Fibroblast of lung (primary cell): ENCODE data around the gene ZDHHC8. TPM values are rescaled to one million over a fixed set of nuclear protein-coding genes. Genes with fewer than 3 reads are reported as not detected.

Experiments used
- DNase-seq, 2 donors: peaks; one replicate each; pipeline versions ENCODE4 v3.0.0 to v3.0.0-alpha.2; 2010; ENCODE audit warnings: low read depth in 2 of 2
- H2AFZ ChIP-seq: 2 replicates; pipeline ENCODE4 v1.5.1; 2012; ENCODE audit warnings: low read length, control low read depth, inconsistent platforms
- H3K27ac ChIP-seq: 2 replicates; pipeline ENCODE4 v1.5.1; 2011; ENCODE audit warnings: low read length, control low read depth; ENCODE audit not compliant: insufficient read depth
- H3K27me3 ChIP-seq: 2 replicates; pipeline ENCODE4 v1.5.1; 2011; ENCODE audit warnings: mild to moderate bottlenecking, low read length; ENCODE audit not compliant: control insufficient read depth, insufficient read depth
- H3K36me3 ChIP-seq: 2 replicates; pipeline ENCODE4 v1.5.1; 2011; ENCODE audit warnings: low read length; ENCODE audit not compliant: control insufficient read depth, insufficient read depth
- H3K4me1 ChIP-seq: 2 replicates; pipeline ENCODE4 v1.5.1; 2011; ENCODE audit warnings: low read length; ENCODE audit not compliant: control insufficient read depth, insufficient read depth; ENCODE audit errors: extremely low read depth
- H3K4me2 ChIP-seq: 2 replicates; pipeline ENCODE4 v1.5.1; 2011; ENCODE audit warnings: low read length, control low read depth; ENCODE audit not compliant: insufficient read depth; ENCODE audit errors: extremely low read depth
- H3K4me3 ChIP-seq, 4 experiments: fragments of 200-600 bp in 1 of 4; sonication (generic) in 1 of 4; replicated peaks in 1 of 4; 2 replicates each; pipeline ENCODE4 v1.5.1; 2011 to 2016; ENCODE audit warnings: low read length in 4 of 4, low read depth in 3 of 4, mild to moderate bottlenecking in 3 of 4, control low read depth in 2 of 4, inconsistent platforms in 1 of 4, mixed read lengths in 1 of 4; ENCODE audit not compliant: insufficient read depth in 1 of 4; ENCODE audit errors: control extremely low read depth in 1 of 4
- H3K79me2 ChIP-seq: 2 replicates; pipeline ENCODE4 v1.5.1; 2012; ENCODE audit warnings: mild to moderate bottlenecking, low read length, inconsistent platforms; ENCODE audit not compliant: control insufficient read depth, insufficient read depth
- H3K9ac ChIP-seq: 2 replicates; pipeline ENCODE4 v1.5.1; 2011; ENCODE audit warnings: mild to moderate bottlenecking, low read length, control low read depth; ENCODE audit not compliant: insufficient read depth
- H3K9me3 ChIP-seq: 2 replicates; pipeline ENCODE4 v1.5.1; 2012; ENCODE audit warnings: low read depth, low read length; ENCODE audit not compliant: control insufficient read depth, insufficient read depth
- H4K20me1 ChIP-seq: 2 replicates; pipeline ENCODE4 v1.5.1; 2011; ENCODE audit warnings: low read length; ENCODE audit not compliant: control insufficient read depth, insufficient read depth; ENCODE audit errors: extremely low read depth
- EZH2 ChIP-seq: IDR thresholded peaks from 2 replicates; pipeline ENCODE4 v1.5.1; 2012; ENCODE audit warnings: low read length, control low read depth, mild to moderate bottlenecking; ENCODE audit errors: missing control alignments
- polyA plus RNA-seq, 2 donors: library from polyadenylated mRNA; depleted of rRNA in 1 of 2; stranded (reverse) in 1 of 2; unstranded in 1 of 2; fragments of >200 nt; gene quantifications; 2 replicates each; pipeline ENCODE4 v1.2.1, GENCODE V29; 2011 to 2012; ENCODE audit warnings: missing spikeins in 1 of 2
- total RNA-seq: library from RNA; depleted of rRNA; stranded (reverse); fragments of >200 nt; gene quantifications from 2 replicates; pipeline ENCODE4 v1.2.1, GENCODE V29; 2014
- TF ChIP-seq, protein P1 (sequence below), 2 donors: IDR thresholded peaks in 1 of 2; conservative IDR thresholded peaks in 1 of 2; 1 replicate in 1 of 2; 2 replicates in 1 of 2; pipeline ENCODE4 v1.5.1; 2011 to 2012; ENCODE audit warnings: low read length in 2 of 2, control low read depth in 1 of 2, inconsistent platforms in 1 of 2, low read depth in 1 of 2, mild to moderate bottlenecking in 1 of 2

The ZDHHC8 gene
- total and polyA plus RNA-seq, 2 donors (not counting 1 experiment from before 2014, with no cell fraction given), result 6.6 to 26.2 TPM

- Histone ChIP-seq H4K20me1 (no peaks in the 10 kb centered on the region), H3K27ac (no peak overlapping the region)
Measured at GRCh38 chr22:20193761-20194494, 62.3 kb downstream of the ZDHHC8 start.

GRCh38 chr22:20194681-20195593 lies 63.3 kb downstream of the ZDHHC8 start:
- DNase-seq, result no peak
- H3K4me3 ChIP-seq, result no peak overlapping the region
- no peak overlapping the region for H2AFZ ChIP-seq
- no peaks in the 10 kb centered on the region for H3K36me3 ChIP-seq
- no peak overlapping the region for H3K9ac ChIP-seq
- peaks cover 13% of the 10 kb centered on the region for H3K27me3 ChIP-seq
- H3K79me2 ChIP-seq, result no peaks in the 10 kb centered on the region
- TF ChIP-seq EZH2, result no peak
- TF ChIP-seq, protein P1, sequence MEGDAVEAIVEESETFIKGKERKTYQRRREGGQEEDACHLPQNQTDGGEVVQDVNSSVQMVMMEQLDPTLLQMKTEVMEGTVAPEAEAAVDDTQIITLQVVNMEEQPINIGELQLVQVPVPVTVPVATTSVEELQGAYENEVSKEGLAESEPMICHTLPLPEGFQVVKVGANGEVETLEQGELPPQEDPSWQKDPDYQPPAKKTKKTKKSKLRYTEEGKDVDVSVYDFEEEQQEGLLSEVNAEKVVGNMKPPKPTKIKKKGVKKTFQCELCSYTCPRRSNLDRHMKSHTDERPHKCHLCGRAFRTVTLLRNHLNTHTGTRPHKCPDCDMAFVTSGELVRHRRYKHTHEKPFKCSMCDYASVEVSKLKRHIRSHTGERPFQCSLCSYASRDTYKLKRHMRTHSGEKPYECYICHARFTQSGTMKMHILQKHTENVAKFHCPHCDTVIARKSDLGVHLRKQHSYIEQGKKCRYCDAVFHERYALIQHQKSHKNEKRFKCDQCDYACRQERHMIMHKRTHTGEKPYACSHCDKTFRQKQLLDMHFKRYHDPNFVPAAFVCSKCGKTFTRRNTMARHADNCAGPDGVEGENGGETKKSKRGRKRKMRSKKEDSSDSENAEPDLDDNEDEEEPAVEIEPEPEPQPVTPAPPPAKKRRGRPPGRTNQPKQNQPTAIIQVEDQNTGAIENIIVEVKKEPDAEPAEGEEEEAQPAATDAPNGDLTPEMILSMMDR (conservative IDR thresholded peaks at IDR 0.05 in 1 of 2, IDR thresholded peaks at IDR 0.05 in 1 of 2; ENCODE audit: low read depth in 1 of 2, low read length in 2 of 2), result no peak
- no peak overlapping the region for H3K4me2 ChIP-seq
- no peaks in the 10 kb centered on the region for H4K20me1 ChIP-seq
- no peaks in the 10 kb centered on the region for H3K4me1 ChIP-seq
- no peak overlapping the region for H3K27ac ChIP-seq
- H3K9me3 ChIP-seq, result no peaks in the 10 kb centered on the region

More at GRCh38 chr22:20193761-20194494, 62.3 kb downstream of the ZDHHC8 start:
- DNase-seq, result no peak
- H3K79me2 ChIP-seq, result no peaks in the 10 kb centered on the region
- no peak overlapping the region for H3K4me2 ChIP-seq
- TF ChIP-seq, protein P1 (conservative IDR thresholded peaks at IDR 0.05 in 1 of 2, IDR thresholded peaks at IDR 0.05 in 1 of 2; ENCODE audit: low read depth in 1 of 2, low read length in 2 of 2), result no peak
- TF ChIP-seq EZH2, result no peak
- H3K4me1 ChIP-seq, result no peaks in the 10 kb centered on the region
- H2AFZ ChIP-seq, result no peak overlapping the region
- no peak overlapping the region for H3K9ac ChIP-seq
- H3K36me3 ChIP-seq, result no peaks in the 10 kb centered on the region
- no peak overlapping the region for H3K4me3 ChIP-seq
- H3K9me3 ChIP-seq, result no peaks in the 10 kb centered on the region
- peaks cover 4% of the 10 kb centered on the region for H3K27me3 ChIP-seq
